K562 (cell line): ENCODE data around the gene B4GALNT3. TPM values are rescaled to one million over a fixed set of nuclear protein-coding genes. Genes with fewer than 3 reads are reported as not detected.
A peak's percentile ranks its signal among the peaks of the same experiment; 100 is the strongest.

Source experiments
- CHD2 ChIP-seq: IDR thresholded peaks from 2 replicates; pipeline ENCODE4 v1.6.1; 2011; ENCODE audit warnings: low read depth, low read length
- CHD7 ChIP-seq: fragments of 200-600 bp; sonication (generic); IDR thresholded peaks from one replicate; pipeline ENCODE4 v1.6.1; 2012; ENCODE audit warnings: mild to moderate bottlenecking, low read depth, low read length, inconsistent platforms
- CREM ChIP-seq: IDR thresholded peaks from 2 replicates; pipeline ENCODE4 v1.6.1; 2014; ENCODE audit warnings: antibody characterized with exemption, low read depth
- DMBX1 ChIP-seq: fragments of 250-450 bp; sonication (Bioruptor Pico); IDR thresholded peaks from 2 replicates; pipeline ENCODE4 v1.8.0; 2022; ENCODE audit warnings: inconsistent platforms, mild to moderate bottlenecking, moderate library complexity, borderline replicate concordance
- HMG20A ChIP-seq: fragments of 450-650 bp; formaldehyde crosslinking; conservative IDR thresholded peaks from 2 replicates; pipeline ENCODE4 v1.4.0; 2020; ENCODE audit warnings: mild to moderate bottlenecking, mixed read lengths
- HNRNPLL ChIP-seq: fragments of 200-400 bp; formaldehyde crosslinking; IDR thresholded peaks from 2 replicates; pipeline ENCODE4 v1.6.1; 2017; ENCODE audit warnings: low read length, low read depth, mild to moderate bottlenecking; ENCODE audit not compliant: poor library complexity, severe bottlenecking
- IRF1 ChIP-seq: sonication (generic); formaldehyde crosslinking; IDR thresholded peaks from 2 replicates; pipeline ENCODE4 v1.8.0; 2022; ENCODE audit warnings: missing genetic modification reagents, mild to moderate bottlenecking, borderline replicate concordance
- NFATC3 ChIP-seq: fragments of 450-650 bp; IDR thresholded peaks from 2 replicates; pipeline ENCODE4 v1.6.1; 2017; ENCODE audit warnings: mild to moderate bottlenecking
- SAP30 ChIP-seq: fragments of 200-600 bp; sonication (generic); IDR thresholded peaks from 2 replicates; pipeline ENCODE4 v1.6.1; 2012; ENCODE audit warnings: borderline replicate concordance, low read depth, mild to moderate bottlenecking, moderate library complexity, low read length, control low read depth, inconsistent platforms; ENCODE audit not compliant: insufficient read depth, poor library complexity, severe bottlenecking
- STAG1 ChIP-seq: sonication (generic); formaldehyde crosslinking; IDR thresholded peaks from 2 replicates; pipeline ENCODE4 v1.5.0; 2020; ENCODE audit warnings: missing genetic modification reagents, borderline replicate concordance
- TFAP4 ChIP-seq: sonication (generic); formaldehyde crosslinking; IDR thresholded peaks from 2 replicates; pipeline ENCODE4 v1.8.0; 2022; ENCODE audit warnings: missing genetic modification reagents, mild to moderate bottlenecking, moderate library complexity, borderline replicate concordance
- U2AF2 ChIP-seq: fragments of 200-400 bp; formaldehyde crosslinking; optimal IDR thresholded peaks from 2 replicates; pipeline ENCODE3; 2017; ENCODE audit warnings: low read depth, mild to moderate bottlenecking, low read length
- ZNF217 ChIP-seq: sonication (generic); formaldehyde crosslinking; IDR thresholded peaks from 2 replicates; pipeline ENCODE4 v1.8.0; 2022; ENCODE audit warnings: mild to moderate bottlenecking, missing genetic modification reagents
- ZNF224 ChIP-seq: sonication (generic); formaldehyde crosslinking; IDR thresholded peaks from 2 replicates; pipeline ENCODE4 v1.8.0; 2022; ENCODE audit warnings: mild to moderate bottlenecking, missing genetic modification reagents
- polyA plus RNA-seq, 8 experiments: library from polyadenylated mRNA; depleted of rRNA in 4 of 8; stranded (reverse) in 5 of 8; unstranded in 3 of 8; fragments of >200 nt; fragmentation: Nextera tagmentation in 2 of 8; fragmentation: Illumina TruSeq in 1 of 8; extraction: Ambion mirVana in 2 of 8; extraction: Trizol in 1 of 8; gene quantifications; 2 replicates each; pipeline versions ENCODE4 v1.2.1 to v1.2.3, GENCODE V29; 2011 to 2014; ENCODE audit warnings: inconsistent platforms in 1 of 8, missing spikeins in 1 of 8
- total RNA-seq, 7 experiments: library from RNA; depleted of rRNA in 6 of 7; stranded (reverse); fragments of >200 nt in 6 of 7; fragmentation: Illumina TruSeq in 2 of 7; extraction: Trizol in 2 of 7; gene quantifications; 2 replicates each; pipeline versions ENCODE4 v1.2.1 to v1.2.3, GENCODE V29; 2011 to 2021; ENCODE audit warnings: low replicate concordance in 1 of 7

The B4GALNT3 gene
- total and polyA plus RNA-seq, 9 of the 15 experiments (the other 6 are each of a cell fraction or from before 2014, with no cell fraction given) = 0.04 to 0.36 (median 0.10) TPM; not detected in 6

- TF ChIP-seq CHD7 (no peak), STAG1 (no peak), TFAP4 (CRISPR knock-in tag) (peak; percentile 93), HNRNPLL (no peak), DMBX1 (CRISPR knock-in tag) (peak; percentile 87), ZNF224 (no peak), SAP30 (no peak), IRF1 (CRISPR knock-in tag) (no peak), NFATC3 (0 out of 2 replicates have a peak, but pooled peaks have one; percentile 53), ZNF217 (CRISPR knock-in tag) (no peak), HMG20A (no peak), CREM (peak; percentile 86), CHD2 (0 out of 2 replicates have a peak, but pooled peaks have one; percentile 21), U2AF2 (no peak)
These were observed 131.7 kb downstream of the B4GALNT3 start (continued) for GRCh38 chr12:591167-592023.
